GM12878 (cell line): ENCODE results near the gene CREBRF.

Experiments used
- BHLHE40 ChIP-seq, 2 experiments: fragments of 450-650 bp in 1 of 2; IDR thresholded peaks; 2 replicates each; pipeline ENCODE4 v1.6.1; 2011 to 2017; ENCODE audit warnings: low read depth in 2 of 2, borderline replicate concordance in 1 of 2, improper control_type of control experiment in 1 of 2, low read length in 1 of 2, mild to moderate bottlenecking in 1 of 2
- CHD2 ChIP-seq: IDR thresholded peaks from 2 replicates; pipeline ENCODE4 v1.6.1; 2011; ENCODE audit warnings: low read depth, low read length, improper control_type of control experiment, borderline replicate concordance
- HDAC6 ChIP-seq: fragments of 200-600 bp; sonication (generic); IDR thresholded peaks from one replicate; pipeline ENCODE4 v1.8.0; 2017; ENCODE audit warnings: antibody characterized with exemption; ENCODE audit not compliant: unreplicated experiment
- MXI1 ChIP-seq: fragments of 150-350 bp; IDR thresholded peaks from 2 replicates; pipeline ENCODE4 v1.6.1; 2011; ENCODE audit warnings: low read depth, mild to moderate bottlenecking, inconsistent platforms, low read length, improper control_type of control experiment
- POLR2AphosphoS5 ChIP-seq: IDR thresholded peaks from 2 replicates; pipeline ENCODE4 v1.6.1; 2011; ENCODE audit warnings: mild to moderate bottlenecking, low read length, inconsistent platforms
- RFX5 ChIP-seq: IDR thresholded peaks from 2 replicates; pipeline ENCODE4 v1.6.1; 2011; ENCODE audit warnings: low read depth, low read length, improper control_type of control experiment
- STAT3 ChIP-seq: IDR thresholded peaks from 2 replicates; pipeline ENCODE4 v1.6.1; 2011; ENCODE audit warnings: low read depth, low read length, improper control_type of control experiment
- TF ChIP-seq, protein P1 (sequence below), 3 experiments: IDR thresholded peaks in 2 of 3; conservative IDR thresholded peaks in 1 of 3; 2 replicates each; pipeline ENCODE4 v1.5.1; 2011; ENCODE audit warnings: low read depth in 3 of 3, low read length in 3 of 3, mild to moderate bottlenecking in 3 of 3, control low read depth in 2 of 3, moderate library complexity in 2 of 3, inconsistent platforms in 1 of 3, mixed read lengths in 1 of 3; ENCODE audit not compliant: control insufficient read depth in 2 of 3, insufficient read depth in 1 of 3; ENCODE audit errors: extremely low read depth in 1 of 3

DNA sequence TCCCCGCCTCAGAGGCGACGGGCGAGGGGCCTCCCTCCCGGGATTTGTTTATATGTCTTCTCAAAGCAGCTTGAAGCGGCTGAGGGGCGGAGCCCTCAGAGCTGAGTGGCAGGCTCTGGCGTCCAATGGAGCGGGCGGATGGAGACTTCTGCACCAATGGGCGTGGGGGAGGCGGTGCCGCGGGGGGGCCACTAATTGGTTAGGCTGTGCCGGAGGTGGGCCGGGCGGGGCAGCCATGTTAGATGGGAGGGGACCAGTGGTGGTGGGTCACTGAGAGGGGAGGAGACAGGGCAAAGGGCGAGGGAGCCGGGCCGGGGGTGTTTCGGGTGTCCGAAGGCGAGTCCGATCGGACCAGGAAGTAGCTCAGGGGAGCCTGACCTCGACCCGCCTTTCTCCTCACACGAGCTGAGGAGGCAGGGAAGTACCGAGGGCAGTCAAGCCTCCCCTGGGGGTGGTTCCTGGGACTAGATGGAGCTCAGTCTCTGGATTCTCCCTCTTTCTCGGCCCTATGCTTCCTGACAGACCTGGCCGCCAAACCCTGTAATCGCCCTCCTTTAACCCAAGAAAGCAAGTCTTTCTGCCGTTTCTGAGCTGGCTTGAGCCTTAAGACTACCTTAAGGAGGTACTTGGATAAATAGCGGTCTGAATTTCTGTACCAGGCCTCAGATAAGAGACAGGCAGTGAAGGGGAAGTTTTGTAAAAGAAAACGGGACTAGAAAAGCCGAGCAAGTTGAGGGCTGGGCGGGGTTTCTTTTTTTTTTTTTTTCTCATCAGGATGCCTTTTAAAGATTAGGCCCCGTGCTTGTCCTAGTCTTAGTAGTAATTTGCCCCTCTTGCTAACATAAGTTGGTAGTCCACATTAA lies 1.1 kb downstream of the CREBRF start:
- TF ChIP-seq HDAC6 (no peak), MXI1 (peak; percentile 67), POLR2AphosphoS5 (peak; percentile 78), BHLHE40 (IDR thresholded peaks at IDR 0.05; ENCODE audit: borderline replicate concordance in 1 of 2, low read depth in 2 of 2, low read length in 1 of 2) (peak in 1 of 2 experiments; percentile 69; a peak in 3 of 4 replicates), CHD2 (peak; percentile 92), STAT3 (no peak), RFX5 (no peak)
- TF ChIP-seq, protein P1, sequence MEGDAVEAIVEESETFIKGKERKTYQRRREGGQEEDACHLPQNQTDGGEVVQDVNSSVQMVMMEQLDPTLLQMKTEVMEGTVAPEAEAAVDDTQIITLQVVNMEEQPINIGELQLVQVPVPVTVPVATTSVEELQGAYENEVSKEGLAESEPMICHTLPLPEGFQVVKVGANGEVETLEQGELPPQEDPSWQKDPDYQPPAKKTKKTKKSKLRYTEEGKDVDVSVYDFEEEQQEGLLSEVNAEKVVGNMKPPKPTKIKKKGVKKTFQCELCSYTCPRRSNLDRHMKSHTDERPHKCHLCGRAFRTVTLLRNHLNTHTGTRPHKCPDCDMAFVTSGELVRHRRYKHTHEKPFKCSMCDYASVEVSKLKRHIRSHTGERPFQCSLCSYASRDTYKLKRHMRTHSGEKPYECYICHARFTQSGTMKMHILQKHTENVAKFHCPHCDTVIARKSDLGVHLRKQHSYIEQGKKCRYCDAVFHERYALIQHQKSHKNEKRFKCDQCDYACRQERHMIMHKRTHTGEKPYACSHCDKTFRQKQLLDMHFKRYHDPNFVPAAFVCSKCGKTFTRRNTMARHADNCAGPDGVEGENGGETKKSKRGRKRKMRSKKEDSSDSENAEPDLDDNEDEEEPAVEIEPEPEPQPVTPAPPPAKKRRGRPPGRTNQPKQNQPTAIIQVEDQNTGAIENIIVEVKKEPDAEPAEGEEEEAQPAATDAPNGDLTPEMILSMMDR (IDR thresholded peaks at IDR 0.05 in 2 of 3, conservative IDR thresholded peaks at IDR 0.05 in 1 of 3; ENCODE audit: control insufficient read depth in 2 of 3, extremely low read depth in 1 of 3, insufficient read depth in 1 of 3, low read depth in 3 of 3, low read length in 3 of 3) = peak in 1 of 3 experiments; percentile 0; a peak in 1 of 6 replicates
